Measurements from ENCODE around the gene APOBEC3G.
"Not testable (repeated sequence)": the region's sequence is repeated elsewhere in the genome, so short reads cannot be mapped to it uniquely, and the experiment has no call there.

APOBEC3G gene

DNA sequence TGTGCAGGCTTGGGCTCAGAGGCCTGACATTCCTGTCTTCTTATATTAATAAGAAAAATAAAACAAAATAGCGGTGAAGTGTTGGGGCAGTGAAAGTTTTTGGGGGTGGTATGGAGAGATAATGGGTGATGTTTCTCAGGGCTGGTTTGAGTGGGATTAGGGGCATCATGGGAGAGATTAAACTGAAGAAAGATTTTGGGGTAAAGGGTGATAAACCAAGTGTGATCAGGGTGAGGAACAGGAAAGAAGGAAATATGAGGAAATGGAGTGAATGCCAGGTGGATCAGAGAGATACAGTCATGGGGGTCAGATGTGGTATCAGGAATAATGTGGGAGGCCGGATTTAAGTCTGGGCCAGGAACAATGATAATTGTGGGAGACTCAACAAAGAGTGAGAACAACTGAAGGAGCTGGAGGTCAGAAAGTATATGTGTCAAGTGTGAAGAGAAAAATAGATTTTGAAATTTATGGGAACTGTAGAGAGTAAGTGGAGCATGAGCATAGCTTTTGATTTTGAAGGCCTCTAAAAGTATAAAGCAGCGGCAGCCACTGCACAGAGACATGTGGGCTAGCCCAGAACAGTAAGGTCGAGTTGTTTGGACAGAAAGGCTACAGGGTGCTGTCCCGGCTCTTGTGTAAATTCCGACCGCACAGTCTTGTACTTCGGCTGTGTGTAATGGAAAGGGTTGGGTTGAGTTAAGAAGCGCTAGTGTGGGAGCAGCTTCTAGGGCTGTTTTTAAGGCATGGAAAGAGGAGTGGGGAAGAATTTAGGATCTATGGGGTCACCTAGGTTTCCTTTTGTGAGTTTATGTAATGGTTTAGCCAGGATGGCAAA is 10.4 kb upstream of the APOBEC3G start:
- DNase-seq (ENCODE audit: low spot score): not testable (repeated sequence)

DNA sequence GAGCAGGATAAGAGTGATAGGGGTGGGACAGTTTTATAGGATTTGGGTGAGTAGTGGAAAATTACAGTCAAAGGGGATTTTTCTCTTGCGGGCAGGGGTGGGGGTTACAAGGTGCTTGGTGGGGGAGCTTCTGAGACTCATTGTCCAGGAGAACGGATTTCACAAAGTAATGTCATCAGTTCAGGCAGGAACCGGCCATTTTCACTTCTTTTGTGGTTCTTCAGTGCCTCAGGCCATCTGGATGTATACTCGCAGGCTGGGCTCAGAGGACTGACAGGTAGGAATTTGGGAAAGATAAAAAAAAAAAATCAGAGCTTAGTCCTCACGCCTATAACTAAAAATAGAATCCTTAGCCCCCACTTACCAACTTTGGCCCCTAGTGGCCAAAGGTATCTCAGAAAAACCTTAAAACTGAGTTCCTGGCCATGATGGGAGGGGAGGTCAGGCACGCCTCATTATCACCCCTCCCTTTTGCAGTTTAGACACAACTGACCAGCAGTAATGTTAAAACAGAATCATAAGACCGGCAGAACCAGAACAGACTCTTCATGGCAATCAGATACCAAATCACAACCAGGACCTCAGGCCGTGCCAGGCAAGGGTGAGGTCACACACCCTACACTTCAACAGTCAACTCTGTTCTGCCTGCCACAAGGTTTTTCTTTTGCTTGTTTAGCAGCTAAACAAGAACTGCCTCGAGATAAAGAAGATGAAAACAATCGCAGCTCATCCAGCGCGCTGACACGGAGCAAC is 8.9 kb upstream of the APOBEC3G start:
- DNase-seq (ENCODE audit: low spot score): no peak

DNA sequence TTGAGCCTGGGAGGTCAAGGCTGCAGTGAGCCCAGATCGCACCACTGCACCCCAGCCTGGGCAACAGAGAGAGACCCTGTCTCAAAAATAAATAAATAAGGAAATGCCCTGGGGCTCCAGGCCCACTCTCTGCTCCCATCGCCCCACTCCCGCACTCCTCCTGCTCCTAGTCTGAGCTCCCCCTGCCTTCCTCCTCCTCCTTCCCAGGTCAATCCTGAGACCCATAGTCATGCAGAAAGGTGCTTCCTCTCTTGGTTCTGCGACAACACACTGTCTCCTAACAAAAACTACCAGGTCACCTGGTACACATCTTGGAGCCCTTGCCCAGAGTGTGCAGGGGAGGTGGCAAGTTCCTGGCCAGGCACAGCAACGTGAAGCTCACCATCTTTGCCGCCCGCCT is 6.9 kb upstream of the APOBEC3G start:
- DNase-seq (ENCODE audit: low spot score): no peak

DNA sequence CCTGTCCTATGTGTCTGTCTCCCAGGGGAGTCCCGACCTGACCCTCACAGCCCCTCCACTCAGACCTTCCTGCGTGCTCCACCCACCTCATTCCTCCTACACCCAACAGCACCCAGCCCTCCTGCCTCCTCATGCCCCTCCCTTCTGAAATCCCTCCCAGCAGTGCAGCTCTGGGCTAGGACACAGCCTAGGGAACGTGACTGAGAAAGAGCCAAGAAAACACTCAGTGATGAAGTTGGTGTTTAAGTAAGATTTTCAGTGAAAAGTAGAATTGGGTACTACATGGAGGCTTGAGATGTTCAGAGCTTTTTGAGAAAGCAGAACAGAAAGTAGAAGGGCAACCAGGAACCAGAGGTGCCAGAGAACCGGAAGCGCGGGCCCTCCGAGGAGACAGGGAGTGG is 4.5 kb upstream of the APOBEC3G start:
- DNase-seq (ENCODE audit: low spot score): not testable (repeated sequence)

DNA sequence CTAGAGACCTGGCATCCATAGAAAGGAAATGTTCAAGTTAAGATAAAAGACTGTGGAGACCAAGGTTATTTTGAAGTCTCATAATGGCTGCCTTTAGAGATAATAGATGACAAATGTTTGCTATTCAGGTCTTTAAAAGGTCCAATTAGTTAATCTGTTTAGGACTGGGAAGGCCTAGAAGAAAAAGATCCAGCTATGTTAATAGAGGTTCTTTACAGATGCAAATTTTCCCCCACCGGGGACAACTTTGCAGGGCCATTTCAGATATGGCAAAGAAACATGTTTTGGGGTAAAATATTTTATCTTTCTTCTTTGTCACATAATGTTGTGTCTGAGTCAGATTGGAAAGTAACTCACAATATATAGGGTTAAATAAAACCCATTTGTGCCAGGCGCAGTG is 3.1 kb upstream of the APOBEC3G start:
- DNase-seq (ENCODE audit: low spot score): no peak

DNA sequence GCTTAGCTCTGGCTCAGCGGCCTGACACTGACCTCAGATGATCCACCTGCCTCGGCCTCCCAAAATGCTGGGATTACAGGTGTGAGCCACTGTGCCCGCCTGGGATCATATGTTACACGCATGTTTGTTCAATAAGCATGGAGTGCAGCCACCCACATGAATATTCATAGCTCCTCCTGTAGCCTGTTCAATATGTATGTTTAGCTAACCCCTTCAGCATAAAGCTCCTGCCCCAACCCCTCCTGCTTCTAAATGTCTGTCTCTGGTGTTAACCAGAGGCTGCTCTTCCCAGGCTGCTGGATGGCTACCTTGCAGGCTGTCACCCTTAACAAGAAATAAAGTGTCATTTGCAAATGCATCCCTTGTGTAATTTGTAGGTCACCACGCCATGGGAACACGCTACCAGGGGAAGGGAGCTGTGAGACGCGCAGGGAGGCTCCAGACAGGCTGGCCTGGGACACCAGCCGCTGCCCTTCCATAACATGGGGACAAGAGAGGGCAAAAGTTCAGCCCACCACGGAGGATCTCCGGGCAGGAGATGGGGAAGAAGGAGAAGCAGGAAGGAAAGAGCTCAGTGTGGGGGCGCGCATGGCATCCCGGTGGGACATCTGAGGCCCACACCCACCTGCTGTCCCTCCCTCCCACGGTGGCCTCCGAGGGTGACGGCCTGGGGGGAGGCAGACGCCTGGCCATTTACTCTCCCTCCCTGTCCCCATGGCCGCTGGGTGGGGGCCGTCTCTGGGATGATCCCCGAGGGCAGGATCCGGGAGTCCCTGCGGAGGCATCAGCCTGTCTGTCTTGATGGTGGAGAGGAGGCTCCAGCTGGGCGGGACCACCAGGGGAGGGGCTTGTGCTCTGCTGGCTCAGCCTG is 685 bp upstream of the APOBEC3G start:
- DNase-seq (ENCODE audit: low spot score): not testable (repeated sequence)

DNA sequence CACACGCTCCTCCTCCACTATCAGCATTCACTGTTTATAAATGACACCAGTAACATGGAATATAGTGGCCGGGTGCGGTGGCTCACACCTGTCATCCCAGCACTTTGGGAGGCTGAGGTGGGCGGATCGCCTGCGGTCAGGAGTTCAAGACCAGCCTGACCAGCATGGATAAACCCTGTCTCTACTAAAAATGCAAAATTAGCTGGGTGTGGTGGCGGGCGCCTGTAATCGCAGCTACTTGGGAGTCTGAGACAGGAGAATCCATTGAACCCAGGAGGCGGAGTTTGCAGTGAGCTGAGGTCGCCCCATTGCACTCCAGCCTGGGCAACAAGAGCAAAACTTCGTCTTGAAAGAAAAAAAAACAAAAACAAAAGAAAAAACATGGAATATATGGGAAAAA is 837 bp downstream of the APOBEC3G start:
- DNase-seq (ENCODE audit: low spot score): not testable (repeated sequence)

DNA sequence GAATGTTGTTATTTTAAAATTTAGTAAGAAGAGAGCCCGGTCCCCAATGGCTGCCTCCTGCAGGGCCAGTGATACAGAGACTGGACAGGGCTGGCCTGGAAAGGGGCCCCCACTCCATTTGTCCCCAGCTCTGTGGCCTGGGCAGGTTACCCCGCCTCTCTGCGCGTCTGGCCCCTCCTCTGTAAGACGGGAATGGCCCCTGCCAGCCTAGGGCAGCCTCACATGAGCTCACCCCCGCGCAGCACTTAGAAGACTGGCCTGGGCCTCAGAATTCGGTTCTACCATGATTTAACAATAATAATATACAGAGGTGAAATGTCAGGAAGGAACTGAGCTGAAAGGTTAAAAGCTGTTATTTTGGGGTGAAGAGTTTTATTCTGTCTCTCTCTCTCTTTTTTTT is 1.3 kb downstream of the APOBEC3G start:
- no peak for DNase-seq (ENCODE audit: low spot score)

DNA sequence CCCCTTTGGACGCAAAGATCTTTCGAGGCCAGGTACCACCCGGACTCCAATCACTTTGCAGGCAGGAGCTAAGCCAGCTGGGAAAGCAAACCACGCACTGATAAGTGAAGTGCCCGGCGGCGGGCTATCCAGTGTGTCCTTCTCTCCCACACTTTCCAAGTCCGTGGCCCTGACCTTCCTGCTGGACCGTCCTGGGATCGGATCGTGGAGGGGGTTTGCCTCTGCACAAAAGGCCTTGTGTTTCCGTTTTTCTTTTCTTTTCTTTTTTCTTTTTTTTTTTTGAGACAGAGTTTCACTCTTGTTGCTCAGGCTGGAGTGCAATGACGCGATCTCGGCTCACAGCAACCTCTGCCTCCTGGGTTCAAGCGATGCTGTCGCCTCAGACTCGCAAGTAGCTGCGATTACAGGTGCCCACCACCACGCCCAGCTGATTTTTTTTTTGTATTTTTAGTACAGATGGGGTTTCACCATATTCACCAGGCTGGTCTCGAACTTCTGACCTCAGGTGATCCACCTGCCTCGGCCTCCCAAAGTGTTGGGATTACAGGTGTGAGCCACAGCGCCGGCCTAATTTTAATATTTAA is 2.1 kb downstream of the APOBEC3G start:
- not testable (repeated sequence) for DNase-seq (ENCODE audit: low spot score)

DNA sequence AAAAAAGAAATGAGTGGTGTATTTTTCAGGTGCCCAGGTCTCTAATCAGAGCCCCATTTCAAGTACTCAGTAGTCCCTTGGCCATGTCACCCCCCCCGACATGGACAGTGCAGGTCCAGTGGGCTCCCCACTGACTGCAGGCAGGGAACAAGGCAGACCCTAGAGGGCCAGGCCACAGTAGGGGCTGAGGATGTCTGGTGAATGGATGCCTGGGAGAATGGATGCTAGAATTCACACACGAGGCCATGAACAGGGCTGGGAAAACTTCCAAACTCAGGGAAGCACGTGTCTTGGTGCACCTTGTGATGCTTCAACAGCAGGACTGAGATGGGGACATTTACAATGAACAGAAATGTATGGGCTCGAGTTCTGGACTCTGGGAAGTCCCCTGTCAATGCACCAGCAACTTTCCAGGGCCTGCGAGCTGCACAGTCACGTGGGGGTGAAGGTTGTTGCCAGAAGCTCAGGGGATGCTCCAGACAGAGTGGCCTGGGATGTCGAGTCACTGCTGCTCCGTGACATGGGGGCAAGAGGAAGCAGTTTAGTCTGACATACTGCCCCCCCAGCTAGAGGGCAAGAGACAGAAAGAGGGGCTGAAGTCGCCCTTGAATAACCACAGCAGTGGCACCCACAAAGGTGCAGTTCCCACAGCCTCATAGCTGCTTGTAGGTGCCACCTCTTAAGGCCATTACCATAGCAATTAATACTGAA is 3.1 kb downstream of the APOBEC3G start:
- DNase-seq (ENCODE audit: low spot score): no peak

DNA sequence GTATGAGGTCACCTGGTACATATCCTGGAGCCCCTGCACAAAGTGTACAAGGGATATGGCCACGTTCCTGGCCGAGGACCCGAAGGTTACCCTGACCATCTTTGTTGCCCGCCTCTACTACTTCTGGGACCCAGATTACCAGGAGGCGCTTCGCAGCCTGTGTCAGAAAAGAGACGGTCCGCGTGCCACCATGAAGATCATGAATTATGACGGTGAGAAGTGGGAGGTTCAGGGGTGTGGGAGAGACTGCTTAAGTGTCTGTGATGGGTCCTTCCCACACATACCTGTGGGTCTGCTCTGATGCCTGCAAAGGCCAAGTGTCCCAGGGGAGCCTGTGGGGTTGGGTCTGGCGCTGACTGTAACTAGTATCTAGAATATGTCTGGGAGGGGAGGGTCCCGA is 3.9 kb downstream of the APOBEC3G start:
- DNase-seq (ENCODE audit: low spot score): no peak

DNA sequence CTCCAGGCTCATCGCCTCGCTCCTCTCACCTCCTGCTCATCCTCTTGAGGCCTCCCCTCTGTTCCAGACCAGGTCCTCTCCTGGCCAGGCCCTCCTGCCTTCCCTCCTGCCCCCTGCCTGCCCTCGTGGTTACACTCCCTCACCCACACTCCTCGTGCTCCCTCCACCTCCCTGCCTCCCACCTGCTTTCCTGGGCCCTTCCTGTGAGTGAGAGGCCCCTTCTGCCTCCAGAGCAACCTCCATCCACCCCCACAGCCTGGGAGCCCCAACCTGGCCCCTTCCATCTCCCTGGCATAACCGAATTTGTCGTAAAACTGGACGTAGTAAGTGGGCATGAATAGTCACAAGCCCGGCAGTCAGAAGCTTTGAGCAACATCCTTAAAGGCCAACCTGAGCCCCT is 4.5 kb downstream of the APOBEC3G start:
- no peak for DNase-seq (ENCODE audit: low spot score)

DNA sequence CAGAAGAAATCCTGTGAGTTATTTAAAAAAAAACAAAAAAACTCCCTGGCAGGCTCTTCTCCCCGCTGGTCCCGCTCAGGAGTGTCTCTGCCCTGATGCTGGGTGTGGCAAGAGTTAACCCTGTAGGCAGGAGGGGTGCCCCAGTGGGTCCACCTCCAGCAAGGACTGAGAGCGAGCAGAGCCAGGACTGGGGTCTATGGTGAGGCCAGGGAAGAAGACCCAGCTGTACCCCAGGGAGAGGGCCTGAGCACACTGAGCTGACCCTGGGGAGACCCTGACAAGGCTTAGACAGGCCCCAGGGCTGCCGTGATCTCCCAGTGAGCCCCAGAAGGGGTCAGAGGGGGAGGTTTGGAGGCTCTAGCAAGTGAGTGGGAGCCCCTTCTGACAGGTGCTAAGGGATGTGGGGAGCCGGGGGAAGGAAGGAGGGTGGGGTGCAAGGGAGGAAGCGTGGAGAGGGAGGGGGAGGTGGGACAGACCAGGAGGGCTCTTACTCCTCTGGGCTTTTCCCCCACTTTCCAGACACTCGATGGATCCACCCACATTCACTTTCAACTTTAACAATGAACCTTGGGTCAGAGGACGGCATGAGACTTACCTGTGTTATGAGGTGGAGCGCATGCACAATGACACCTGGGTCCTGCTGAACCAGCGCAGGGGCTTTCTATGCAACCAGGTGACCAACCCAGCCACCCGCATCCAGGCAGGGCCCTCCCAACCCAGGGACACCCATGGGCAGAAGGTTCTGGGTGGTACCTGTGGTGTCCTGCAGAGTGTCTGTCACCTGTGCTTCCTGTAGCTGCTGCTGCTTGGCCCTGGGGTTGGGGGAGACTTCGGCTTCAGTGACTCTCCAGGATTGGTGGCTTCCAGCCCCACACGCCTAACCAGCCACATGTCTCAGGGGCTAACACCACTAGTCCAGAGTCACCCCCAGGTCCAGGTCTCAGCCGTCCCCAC is 6.4 kb downstream of the APOBEC3G start:
- no peak for DNase-seq (ENCODE audit: low spot score)

DNA sequence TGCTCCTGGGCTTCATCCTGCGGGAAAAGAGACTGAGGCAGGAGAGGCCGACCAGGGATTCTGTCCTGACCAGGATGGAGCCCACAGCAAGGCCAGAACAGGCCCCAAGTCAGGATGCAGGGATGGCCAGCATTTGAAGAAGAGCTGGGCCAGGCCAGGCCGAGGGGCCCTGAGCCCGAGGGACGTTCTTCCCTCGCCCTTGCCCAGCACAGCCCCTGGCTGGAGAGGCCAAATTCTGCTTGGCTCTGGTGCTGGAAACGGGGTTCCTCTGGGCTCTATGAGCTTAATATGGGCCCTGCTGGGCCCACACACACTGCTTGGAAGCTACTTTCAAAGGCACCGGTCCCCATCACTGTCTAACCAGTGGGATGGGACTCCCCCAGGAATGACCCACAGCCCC is 7.6 kb downstream of the APOBEC3G start:
- no peak for DNase-seq (ENCODE audit: low spot score)

DNA sequence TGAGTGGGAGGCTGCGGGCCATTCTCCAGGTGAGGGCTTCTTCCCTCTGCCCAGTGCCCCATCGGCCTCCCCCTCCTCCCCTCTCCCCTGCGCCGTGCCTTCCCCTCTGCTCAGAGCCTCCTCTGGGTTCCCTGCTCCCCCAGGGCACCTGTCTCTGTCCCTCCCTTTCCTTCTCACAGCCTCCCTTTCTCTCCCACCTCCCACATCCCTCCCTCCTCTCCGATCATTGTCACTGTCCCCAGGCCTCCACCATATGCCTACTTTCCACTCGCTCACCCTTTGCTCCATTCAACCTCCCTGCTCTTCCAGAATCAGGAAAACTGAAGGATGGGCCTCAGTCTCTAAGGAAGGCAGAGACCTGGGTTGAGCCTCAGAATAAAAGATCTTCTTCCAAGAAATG is 10.0 kb downstream of the APOBEC3G start:
- DNase-seq (ENCODE audit: low spot score): no peak

DNA sequence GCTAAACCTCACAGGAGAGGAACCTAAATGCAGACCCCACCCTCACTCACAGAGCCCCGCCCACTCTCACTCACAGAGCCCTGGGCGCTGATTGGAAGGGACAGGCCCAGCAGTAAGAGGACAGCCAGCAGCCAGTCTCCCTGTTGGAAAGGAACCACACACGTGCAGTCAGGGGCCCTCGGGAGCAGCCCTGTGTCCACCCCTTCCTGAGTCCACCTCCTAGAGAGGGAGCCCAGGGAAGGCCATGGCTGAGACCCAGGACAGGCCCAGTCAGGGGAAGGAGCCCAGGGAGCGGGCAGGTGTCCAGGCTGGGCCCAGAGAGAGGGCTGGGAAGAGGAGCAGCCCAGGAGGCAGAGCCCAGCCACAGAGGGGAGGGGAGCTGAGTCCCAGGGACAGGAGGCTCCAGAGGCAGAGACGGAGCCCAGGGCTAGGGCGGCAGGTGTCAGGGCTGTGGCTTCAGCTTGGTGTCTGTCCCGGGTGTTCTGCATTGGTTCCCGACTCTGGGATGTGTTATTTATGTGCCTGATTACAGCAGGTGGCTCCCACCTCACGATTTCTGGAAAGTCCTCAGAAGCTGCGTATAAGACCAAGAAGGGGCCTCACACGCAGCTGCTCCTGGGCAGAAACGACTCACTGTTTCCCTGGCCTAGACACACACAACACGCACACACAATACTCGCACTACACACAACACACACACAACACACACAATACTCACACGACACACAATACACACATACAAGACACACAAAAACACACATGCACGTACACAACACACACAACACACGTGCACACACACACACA is 11.0 kb downstream of the APOBEC3G start:
- DNase-seq (ENCODE audit: low spot score): no peak

DNA sequence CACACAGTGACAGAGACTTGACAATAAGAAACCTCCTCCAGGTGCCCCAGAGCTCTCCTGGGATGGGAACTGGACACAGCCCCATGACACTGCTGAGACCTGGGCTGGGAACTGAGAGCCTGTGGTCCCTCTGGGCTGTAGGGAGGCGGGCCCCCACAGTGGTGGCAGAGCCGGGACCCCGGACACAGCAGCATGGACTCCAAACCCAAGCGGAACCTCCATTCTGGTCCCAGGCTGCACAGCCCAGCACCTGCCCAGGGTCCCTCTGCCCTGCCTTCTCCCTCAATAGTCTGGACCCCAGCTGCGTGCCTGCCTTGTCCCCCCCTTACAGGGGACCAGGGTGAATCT is 11.6 kb downstream of the APOBEC3G start:
- no peak for DNase-seq (ENCODE audit: low spot score)

DNA sequence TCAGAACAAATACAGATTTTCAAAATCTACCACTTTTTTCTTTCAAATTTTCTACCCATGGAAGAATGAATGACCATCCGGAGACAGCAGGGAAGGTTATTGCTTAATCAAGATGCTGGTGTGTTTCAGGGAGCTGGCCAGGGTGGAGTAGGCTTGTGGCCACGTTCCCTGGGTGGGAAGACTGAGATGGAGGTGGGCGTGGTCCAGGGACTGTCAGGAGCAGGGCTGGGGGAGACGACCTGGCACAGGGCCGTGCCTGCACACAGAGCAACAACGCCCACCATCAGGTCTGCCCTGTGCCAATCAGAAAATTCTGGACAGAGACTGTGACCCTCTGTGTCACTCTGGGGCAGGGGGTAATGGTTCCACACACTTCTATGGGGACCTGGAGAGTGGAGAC is 12.9 kb downstream of the APOBEC3G start:
- DNase-seq (ENCODE audit: low spot score): no peak

DNA sequence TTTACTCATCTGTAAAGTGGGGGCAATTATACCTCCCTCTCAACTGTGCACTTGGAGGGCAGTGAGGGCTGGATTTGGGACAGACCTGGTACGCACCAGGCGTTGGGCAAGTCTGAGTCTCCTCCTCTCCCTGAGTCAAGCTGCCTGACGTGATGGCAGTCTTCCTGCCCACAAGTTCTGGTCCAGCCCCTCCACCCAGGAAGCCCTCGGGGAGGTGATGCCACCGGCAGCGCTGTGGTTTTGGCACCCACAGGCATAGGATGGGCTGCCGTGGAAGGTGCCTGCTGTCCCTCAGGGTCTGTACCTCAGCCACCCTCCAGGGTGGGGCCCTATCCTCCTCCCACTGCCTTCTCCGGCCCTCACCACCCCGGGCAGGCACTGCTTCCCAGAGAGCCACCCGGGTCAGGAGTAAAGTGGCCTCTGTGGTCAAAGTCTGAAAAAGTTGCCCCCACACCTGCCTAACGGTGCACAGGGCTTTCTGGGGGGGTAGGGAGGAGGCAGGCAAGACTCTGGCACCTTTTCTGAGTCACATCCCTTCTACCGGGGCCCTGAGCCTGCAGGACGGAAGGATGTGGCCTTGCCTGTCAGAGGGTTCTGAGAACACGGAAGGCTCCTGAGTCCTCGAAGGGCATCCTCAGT is 13.5 kb downstream of the APOBEC3G start:
- no peak for DNase-seq (ENCODE audit: low spot score)
